HG02970 (cell line): ENCODE data around the gene SLC45A2.
"Not testable (repeated sequence)": the region's sequence is repeated elsewhere in the genome, so short reads cannot be mapped to it uniquely, and the experiment has no call there.

Source experiments
- ATAC-seq: cut with Tn5 transposase; IDR thresholded peaks from one replicate; pipeline ENCODE4 v1.9.1; 2021; ENCODE audit warnings: mild to moderate bottlenecking, moderate library complexity, moderate number of reproducible peaks; ENCODE audit not compliant: unreplicated experiment, low FRiP score

SLC45A2 gene

GRCh38 chr5:33984671-33985124 is at the start of gene SLC45A2:
Gene SLC45A2 (minus strand): TSS chr5:33984693. CDS start chr5:33984583, 110 bp downstream.
- no peak for ATAC-seq

GRCh38 chr5:34031966-34032365 is 47.5 kb upstream of the SLC45A2 start:
- no peak for ATAC-seq

DNA sequence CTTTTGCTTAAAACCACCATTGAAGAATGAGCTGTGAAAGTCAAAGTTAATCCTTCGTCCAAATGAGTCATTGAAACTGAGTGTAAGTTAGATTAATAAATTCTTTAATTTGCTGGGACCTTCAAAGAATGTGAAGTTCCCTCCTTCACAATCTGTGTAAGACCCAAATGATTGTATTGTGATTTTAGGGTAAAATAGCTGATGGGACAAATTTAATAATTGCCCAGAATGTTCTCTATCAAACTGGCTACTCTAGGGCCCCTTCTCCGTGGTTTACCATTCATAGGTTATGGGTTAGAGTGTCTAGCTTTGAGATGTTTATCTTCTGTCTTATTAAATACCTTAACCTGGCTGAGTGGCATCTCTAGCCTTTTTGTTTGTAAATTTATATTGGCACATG is 46.6 kb upstream of the SLC45A2 start:
- no peak for ATAC-seq

DNA sequence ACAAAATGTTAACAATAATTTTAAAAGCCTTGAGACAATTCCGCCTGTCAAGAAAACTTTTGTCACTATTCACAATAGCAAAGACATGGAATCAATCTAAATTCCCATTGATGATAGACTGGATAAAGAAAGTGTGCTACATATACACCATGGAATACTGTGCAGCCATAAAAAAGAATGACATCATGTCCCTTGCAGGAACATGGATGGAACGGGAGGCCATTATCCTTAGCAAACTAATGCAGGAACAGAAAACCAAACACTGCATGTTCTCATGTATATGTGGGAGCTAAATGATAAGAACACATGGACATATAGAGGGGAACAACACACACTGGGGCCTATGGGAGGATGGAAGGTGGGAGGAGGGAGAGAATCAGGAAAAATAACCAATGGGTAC is 46.1 kb upstream of the SLC45A2 start:
- ATAC-seq = not testable (repeated sequence)

- no peak for ATAC-seq
Observed at GRCh38 chr5:34030048-34030447, 45.6 kb upstream of the SLC45A2 start.

DNA sequence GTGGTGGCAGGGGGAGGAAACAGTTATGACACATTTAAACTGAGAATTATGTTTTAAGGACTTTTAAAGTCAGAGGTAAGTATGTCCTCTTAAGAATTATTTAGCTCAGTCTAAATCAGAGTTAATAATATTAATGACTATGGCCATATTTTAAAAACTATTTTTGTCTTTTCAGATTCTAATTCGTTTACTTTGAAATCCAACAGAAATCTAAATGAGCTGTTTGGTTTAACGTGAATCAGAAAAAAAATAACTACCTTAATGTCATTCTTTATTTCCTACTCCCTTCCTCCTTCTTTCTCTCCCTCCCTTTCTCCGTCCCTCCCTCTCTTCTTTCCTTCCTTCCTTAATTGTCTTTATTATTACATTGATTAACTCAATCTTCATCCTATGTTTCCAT is 43.9 kb upstream of the SLC45A2 start:
- no peak for ATAC-seq

- no peak for ATAC-seq
Observed at GRCh38 chr5:34026089-34026761, 41.7 kb upstream of the SLC45A2 start.

DNA sequence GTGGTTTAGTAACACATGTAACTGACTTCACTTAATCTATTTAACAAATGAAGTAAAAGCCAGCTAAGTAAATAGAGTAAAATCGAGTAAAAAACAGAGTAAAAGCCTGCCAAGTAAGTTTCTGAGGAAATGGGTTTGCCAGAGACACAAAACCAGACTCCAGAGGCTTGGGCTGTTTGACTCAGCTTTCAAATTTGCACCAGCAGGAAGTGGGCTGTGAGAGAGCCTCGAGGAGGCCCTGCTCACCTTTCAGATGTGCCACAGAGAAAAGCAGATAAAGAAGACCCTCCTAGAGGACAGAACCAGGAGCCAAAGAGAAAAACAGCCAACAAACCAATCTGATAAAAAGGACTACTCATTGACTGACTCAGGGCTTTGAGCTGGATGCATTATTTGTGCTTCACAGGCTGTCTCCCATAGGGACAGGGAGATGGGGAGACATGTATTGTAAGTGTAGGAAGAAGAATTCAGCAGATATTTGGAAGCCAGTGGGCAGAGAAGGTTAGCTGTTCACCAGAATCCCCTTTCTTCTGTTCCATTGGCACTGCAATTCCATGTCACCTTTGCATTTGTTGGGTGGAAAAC is 37.7 kb upstream of the SLC45A2 start:
- ATAC-seq = no peak

DNA sequence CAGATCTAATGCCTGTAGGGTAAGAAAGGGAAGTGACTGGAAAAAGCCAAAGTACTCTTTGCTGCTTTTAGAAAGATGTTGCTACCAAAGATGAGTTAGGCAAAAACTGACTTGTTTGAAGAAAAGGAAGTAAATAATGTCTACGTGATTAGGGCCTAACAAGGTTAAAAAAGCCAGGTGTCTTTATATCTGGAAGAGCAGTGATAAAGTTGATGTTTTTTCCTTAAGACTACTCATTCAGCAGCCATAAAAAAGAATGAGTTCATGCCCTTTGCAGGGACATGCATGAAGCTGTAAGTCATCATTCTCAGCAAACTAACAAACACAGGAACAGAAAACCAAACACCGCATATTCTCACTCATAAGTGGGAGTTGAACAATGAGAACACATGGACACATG is 36.8 kb upstream of the SLC45A2 start:
- no peak for ATAC-seq

GRCh38 chr5:34020726-34021125 is 36.2 kb upstream of the SLC45A2 start:
- no peak for ATAC-seq

DNA sequence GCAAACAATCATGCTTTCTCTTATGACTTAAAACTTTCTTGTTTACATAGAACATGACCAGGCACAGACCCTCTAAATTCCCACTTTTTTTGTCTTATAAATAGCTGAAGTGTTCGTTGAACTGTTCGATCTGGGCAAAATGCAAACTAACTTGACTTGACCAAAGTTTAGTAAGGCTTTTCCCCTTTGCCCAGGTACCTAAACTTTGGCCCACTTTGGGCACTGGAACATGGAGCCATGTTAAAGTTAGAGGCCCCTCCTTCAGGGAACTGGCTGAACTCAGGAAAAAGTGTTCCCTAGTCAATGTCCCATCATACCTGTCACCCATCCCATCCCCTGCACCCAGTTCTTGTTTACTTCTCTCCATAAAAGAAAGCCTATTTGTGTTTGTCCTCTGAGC is 32.8 kb upstream of the SLC45A2 start:
- no peak for ATAC-seq

DNA sequence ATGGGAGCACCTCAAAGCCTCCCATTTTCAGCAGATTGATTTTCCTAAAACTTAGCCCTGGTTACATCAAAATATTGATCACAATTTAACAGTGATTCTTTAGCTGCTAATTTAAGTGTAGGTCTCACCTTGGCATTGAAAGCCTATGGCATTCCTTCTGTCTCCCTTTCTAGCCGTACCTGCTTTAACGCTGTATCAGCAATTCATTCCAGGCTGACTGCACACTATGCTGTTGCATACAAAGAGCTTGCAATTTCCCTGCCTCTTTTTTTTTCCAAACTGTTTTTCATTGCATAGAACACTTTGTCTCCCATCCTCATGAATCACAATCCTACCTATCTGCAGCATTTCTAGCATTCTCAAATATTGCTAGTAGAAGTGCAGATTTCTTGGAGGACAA is 32.3 kb upstream of the SLC45A2 start:
- no peak for ATAC-seq

- no peak for ATAC-seq
Observed at GRCh38 chr5:34016222-34016621, 31.7 kb upstream of the SLC45A2 start.

DNA sequence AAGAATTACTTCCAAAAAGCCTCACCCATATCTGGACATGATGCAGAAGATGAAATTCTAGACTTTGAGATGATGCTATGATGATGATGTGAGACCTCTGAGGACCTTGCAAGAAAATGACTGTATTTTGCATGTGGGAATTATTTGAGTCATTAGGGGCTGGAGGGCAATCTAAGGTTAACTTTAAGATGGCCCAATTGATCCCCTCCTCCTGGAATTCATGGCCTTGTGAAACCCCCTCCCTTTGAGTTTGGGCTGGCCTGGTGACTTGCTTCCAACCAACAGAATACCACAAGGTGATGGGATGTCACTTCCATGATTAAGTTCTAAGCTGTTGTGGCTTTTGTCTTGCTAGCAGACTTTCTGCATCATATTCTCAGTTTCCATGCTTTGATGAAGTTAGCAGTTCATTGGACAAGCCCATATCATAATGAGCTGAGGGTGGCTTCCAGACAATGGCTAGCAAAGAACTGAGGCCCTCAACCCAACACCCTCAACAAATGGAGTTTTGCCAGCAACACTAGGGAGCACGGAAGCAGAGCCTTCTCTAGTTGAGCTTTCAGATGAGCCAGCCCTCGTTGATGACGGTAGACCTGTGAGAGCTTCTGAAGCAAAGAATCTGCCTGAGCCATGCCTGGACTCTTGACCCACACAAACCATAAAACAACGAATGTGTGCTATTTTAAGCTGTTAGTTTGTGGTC is 30.8 kb upstream of the SLC45A2 start:
- no peak for ATAC-seq

DNA sequence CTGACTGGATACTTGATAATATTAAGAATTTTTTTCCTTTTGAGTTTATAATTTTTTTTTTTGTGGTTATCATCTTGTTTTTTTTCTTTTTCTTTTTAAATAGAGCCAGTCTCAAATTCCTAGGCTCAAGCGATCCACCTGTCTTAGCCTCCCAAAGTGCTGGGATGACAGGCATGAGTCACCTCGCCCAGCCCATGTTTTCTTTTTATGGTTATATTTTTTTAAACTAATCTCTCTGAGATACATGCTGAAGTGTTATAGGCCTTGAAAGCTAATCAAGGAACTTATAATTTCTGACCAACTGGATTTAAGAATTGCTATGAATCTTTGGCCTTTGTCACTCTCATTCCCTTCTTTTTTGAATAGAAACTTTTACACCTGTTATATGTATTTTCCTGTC is 30.1 kb upstream of the SLC45A2 start:
- ATAC-seq = no peak

GRCh38 chr5:34013547-34013946 is 29.1 kb upstream of the SLC45A2 start:
- ATAC-seq = no peak

DNA sequence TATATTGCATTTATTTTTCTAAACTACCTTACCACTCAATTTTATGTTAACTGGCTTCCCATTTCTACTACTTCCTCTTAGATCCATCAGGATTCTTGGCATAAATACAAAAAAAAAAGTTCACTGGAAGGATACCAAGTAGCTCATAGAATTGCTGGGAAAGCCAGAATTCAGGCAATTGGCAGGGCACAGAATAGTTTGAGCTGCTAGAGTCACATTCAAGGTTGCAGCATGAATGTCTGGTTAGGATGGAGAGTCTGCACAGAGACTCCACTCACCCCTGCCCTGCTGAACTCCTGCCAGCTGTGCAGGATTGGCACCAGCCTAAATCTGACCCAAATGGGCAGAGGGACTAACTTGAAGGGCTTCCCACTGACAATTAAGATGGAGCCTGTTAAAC is 28.3 kb upstream of the SLC45A2 start:
- no peak for ATAC-seq

DNA sequence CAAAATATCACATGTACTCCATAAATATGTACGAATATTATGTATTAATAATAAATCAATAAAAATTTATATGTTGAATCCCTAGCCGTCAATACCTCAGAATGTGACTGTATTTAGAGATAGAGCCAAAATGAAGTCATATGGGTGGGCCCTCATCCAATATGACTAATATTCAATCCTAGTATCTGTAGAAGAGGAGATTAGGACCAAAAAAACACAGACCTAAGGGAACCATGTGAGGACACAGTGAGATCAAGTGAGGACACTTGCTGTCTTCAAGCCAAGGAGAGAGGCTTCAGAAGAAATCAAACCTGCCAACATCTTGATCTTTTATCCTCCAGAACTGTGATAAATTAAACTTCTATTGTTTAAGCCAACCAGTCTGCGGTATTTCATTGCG is 27.0 kb upstream of the SLC45A2 start:
- no peak for ATAC-seq

- ATAC-seq = not testable (repeated sequence)
Observed at GRCh38 chr5:34010146-34010545, 25.7 kb upstream of the SLC45A2 start.

- ATAC-seq = no peak
Observed at GRCh38 chr5:34009610-34010009, 25.1 kb upstream of the SLC45A2 start.

DNA sequence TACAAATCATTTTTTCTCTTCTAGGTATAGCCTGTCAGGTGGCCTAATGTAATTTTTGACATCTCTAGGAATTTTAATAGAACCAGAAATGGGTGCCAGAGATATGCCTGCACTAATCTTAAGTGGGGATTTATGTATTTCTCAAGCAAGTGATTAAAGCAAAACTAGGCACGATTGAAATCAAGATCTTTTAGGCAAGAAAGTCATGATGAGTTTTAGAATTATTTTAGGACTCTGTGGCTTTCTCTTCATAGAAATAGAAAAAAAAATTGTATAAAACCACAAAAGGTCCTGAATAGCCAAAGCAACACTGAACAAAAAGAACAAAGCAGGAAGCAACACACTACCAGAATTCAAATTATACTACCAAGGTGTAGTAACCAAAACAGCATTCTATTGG is 24.3 kb upstream of the SLC45A2 start:
- no peak for ATAC-seq
